ENCODE measurements around the gene NCOR1.
"Not testable (repeated sequence)": the region's sequence is repeated elsewhere in the genome, so short reads cannot be mapped to it uniquely, and the experiment has no call there.

Gene NCOR1

DNA sequence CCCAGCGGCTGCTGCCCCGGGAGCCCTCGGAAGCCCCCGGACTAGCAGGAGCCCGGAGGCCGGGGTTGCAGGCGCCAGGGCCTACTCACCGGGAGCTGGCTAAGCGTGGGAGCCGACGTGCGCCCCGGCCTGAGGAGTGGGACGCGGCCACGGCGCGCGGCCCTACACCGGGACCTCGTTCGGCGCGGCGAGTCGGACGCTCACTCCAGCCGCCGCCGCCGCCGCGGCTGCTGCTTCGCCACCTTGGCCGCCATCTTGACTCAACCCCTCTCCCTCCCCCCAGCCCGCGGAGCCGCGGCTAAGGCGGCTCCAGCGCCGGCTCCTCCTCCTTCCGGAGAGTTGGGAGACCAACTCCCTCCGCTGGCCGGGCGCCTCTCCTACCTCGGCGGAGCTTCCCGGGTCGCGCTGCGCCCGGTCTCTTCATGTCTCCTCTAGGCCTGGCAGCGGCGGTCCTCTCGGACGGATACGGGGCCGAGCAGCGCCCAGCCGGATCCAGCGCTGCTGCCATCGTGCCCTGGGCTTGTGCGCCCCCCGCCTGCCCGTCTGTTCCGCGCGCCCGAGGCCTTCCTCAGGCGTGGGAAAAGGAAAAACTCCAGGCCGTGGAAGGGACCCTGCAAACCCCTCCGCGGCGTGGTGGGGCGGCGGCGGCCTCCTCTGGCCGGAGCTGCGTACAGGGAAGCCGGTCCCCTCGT, at the start of gene NCOR1:
Gene NCOR1 (minus strand): TSS at position 262 of the 692 bp plus-strand sequence. CDS start 20,965 bp downstream, outside the sequence.
- DNase-seq = peak; percentile 96

DNA sequence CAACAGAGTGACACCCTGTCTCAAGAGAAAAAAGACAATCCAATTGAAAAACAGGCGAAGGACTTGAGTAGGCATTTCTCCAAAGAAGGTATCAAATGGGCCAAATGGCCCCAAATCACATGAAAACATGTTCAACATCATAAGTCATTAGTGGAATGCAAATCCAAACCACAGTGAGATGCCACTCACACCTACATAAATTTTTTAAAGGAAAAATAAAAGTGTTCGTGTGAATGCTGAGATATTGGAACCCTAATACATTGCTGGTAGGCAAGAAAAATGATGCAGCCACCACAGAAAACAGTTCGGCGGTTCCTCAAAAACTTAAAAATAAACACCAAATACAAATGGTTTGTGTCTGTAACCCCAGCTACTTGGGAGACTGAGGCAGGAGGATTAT, 46.9 kb upstream of the NCOR1 start:
- DNase-seq = no peak

DNA sequence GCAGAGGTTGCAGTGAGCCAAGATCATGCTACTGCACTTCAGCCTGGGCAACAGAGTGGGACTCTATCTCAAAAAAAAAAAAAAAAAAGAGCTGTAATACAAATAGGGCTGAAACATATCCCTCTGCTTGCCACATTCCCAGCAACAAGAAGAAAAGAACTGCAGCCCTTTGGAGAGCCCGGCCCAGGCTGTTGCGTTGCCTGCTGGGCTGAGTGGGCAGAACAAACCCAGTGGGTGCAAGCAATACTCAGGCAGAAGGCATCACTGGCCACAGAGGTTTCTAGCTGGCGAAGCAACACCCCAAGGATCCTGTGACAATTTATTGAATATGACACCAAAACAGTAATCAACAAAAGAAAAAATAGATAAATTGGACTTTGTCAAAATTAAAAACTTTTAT, 45.7 kb upstream of the NCOR1 start:
- DNase-seq = no peak

DNA sequence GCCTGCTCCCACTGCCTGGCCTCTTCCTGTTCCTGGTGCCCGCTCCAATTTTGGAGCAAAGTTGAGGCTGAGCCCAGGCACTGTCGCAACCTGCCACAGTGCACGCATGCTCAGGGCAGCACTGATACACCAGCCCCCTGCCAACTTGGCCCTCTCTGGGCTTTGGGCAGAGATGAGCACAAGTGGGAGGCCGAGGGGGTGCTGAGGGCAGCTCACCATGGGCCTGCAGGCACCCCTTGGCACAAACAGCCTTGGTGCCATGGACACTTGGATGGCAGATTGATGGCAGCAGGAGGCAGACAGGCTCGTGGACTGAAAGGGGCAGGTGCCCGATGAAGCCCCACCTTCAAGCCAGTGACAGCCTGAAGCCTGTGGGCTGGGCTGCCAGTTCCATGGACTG, 44.6 kb upstream of the NCOR1 start:
- DNase-seq = no peak

DNA sequence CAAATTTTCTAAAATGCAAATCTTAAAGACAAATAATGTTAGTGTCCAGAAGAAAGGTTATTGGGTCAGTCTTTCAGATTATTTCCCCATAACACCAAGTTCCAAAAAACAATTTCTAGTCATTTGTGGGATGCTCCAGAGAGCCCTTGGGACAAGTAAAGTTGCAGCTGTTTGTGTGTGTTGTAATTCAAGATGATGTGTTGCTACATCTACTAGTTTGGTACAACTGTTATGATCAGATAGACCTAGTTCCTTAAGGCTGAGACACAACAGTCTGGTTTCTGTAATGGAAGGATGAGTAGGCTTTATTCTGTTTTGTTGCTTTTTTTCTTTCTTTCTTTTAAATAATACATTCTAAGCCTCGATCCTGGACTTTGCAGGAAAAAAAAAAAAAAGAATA, 43.6 kb upstream of the NCOR1 start:
- no peak for DNase-seq

DNA sequence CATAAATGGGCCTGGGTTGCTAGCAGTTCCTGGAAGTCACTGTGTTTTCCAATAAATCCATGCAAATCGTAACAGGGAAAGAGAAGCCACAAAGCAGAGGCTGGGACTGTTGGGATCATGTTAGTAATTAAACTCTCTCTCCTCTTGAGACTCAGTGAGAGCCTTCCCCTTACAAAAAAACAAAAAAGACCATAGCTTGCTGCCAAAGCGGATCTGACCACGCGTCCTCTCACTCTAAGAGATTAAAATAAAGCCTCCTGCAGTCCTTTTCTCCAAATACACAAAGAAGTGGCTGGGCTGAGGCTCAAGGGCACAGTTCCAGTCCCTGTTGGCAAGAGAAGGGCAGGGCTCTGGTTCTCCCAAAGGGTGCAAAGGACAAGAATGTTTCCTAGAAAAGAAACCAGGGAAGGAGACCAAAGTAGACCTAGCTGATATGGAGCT, 40.2 kb upstream of the NCOR1 start:
- DNase-seq = peak; percentile 55

DNA sequence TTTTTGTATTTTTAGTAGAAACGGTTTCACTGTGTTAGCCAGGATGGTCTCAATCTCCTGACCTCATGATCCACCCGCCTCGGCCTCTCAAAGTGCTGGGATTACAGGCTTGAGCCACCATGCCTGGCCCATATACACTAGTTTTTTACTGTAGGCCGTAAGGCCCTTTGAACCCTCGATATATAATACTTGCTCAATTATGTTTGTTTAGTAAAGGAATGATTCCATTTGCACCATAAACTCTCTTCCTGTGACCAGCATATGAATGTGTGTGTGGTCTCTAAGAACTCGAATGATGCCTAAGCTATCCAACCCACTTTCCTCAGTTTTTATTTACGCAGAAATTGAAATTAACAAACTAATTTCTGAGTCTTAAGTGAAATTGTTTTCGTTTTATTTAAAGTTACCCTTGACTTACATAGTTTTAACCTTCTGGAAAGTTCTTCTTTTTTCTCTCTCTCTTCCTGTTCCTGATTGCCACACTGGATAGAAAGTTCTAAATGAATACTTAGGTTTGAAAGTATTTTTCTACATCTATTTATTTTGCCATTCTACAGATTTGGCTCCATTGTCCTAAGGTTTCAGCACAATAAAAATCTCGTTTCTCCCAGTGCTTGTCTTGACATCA, 39.6 kb upstream of the NCOR1 start:
- no peak for DNase-seq

DNA sequence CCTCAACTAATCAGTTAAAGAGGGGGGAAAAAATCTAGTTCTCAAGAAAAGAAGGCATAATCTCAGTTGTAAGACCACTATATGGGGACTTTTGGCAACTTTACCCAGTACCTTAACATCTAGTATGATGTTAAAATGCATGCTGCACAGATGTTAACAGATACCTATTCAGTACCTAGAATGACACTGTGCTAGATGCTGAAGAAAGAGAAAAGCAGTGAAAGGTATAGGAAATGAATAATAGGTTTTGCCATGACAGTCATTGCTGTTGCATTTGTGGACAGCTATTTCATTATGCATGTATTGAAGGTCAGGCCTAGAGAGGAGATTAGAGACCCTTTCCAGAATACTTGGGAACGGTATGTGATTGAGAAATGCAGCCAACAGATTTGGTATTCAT, 36.2 kb upstream of the NCOR1 start:
- DNase-seq = no peak

DNA sequence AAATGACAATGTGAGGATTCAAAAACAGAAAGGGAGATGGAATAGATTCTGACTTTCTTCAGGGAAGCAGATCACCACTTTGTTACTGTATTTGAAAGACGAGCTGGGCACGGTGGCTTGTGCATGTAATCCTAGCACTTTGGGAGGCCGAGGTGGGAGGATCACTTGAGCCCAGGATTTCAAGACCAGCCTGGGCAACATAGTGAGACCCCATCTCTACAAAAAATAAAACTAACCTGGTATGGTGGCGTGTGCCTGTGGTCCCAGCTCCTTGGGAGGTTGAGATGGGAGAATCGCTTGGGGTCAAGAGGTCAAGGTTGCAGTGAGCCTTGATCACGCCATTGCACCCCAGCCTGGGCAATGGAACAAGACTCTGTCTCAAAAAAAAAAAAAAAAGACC, 35.7 kb upstream of the NCOR1 start:
- no peak for DNase-seq

DNA sequence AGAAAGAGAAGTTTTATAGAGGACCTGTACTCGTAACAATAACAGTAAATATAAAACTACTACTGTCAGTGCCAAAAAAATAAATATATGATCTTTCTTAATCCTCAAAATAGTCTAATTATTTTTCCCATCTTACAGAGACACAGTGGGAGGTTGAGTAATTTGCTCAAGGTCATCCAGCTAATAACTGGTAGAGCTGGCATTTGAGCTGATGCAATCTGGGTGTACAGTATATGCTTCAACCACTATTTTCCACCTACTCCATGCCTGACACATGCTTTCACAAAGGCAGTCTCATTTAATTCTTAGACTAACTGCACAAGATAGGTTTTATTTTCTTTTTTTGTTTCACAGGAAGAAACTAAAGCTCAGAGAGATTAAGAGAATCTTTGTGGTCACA, 35.3 kb upstream of the NCOR1 start:
- no peak for DNase-seq

DNA sequence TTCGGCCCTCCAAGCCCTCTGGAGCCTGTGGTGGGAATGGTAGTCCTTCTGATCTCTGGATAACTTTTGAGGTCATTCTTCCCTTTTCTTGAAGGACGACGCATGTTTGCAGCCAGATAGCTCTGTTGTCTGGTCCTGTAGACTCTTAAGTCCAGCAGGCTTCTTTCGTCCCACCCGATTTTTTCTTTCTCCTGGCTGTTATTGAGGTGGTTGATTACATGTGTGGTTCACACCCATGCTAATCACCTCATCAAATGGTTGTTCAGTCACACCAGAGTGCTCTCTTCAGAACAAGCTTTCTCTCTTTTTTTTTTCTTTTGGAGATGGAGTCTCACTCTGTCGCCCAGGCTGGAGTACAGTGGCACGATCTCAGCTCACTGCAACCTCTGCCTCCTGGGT, 32.3 kb upstream of the NCOR1 start:
- DNase-seq = no peak

DNA sequence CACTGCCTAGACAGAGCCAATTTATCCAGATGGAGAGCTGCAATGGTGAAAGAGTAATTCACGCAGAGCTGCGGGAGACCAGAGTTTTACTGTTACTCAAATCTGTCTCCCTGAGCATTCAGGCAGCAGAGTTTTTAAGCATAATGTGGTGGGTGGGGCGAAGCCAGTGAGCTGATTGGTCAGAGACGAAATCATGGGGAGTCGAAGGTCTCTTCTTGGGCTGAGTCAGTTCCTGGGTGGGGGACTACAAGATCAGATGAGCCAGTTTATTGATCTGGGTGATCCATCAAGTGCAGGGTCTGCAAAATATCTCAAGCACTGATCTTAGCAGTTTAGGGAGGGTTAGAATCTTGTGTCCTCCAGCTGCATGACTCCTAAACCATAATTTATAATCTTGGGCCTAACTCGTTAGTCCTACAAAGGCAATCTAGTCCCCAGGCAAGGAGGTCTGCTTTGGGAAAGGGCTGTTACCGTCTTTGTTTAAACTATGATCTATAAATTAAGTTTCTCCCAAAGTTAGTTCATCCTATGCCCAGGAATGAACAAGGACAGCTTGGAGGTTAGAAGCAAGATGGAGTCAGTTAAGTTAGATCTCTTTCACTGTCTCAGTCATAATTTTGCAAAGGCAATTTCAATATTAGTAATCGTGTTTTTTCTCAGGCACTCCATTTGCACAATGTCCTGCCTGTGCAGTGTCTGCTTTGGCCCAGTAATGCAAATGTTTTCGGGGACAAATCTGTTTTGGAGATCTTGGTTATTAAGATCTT, 28.6 kb upstream of the NCOR1 start:
- DNase-seq = no peak

DNA sequence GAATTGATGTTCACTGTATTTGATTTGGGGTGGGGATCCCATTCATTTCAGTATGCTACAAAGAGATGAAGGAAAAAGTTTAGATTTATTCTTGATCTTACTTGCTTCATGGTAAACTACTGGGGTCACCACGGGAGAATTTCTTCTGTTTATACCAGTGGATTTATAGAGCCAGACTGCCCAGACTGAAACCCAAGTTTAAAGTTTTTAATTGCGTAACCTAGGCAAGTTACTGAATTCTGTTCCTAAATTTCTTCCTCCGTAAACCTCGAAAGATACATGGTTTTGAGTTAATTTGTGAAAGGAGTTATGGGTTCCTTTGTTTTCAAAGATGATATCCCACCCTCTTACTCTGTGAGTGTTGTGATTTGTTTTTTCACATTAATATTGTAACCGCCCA, 28.1 kb upstream of the NCOR1 start:
- no peak for DNase-seq

DNA sequence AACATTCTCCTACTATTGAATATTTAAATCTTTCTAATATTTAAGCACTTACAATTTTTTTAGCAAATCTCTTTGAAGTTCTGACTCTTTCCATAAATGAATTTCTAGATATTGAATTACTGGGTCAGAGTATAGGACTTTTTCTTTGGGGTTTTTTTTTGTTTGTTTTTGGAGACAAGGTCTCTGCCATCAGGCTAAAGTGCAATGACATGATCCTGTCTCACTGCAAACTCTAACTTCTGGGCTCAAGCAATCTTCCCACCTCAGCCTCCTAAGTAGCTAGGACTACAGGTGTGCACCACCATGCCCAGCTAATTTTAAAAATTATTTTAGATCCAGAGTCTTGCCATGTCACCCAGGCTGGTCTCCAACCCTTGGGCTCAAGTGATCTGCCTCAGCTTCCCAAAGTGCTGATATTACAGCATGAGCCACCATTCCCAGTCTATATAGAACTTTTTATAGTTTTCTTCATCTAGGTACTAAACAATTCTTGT, 26.6 kb upstream of the NCOR1 start:
- no peak for DNase-seq

DNA sequence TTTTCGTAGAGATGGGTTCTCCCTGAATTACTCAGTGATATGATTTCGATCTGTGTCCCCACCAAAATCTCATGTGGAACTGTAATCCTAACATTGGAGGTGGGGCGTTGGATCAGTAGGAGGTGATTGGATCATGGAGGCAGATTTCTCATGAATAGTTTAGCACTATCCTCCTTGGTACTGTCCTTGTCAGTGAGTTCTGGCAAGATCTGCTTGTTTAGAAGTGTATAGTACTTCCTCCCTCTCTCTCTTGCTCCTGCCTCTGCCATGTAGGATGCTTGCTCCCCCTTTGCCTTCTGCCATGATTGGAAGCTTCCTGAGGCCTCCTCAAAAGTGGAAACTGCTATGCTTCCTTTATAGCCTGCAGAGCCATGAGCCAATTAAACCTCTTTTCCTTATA, 24.6 kb upstream of the NCOR1 start:
- no peak for DNase-seq

DNA sequence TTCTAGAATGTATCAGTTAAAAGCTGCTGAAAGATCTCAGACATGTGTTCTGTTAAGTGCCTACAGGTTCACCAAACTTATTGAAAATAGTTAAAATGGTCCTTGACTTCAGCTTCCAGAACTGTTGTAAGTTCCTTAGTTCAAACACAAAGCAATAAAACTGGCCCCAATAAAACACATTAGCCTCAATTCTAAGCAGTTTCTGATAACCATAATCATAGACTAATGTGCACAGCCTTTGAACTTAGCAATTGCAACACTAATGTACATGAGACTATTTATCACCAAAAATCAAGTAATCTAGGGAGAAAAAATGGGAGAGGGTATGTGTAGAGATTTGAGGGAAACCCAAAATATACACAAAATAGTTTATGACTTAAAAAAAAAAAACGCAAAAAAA, 17.1 kb upstream of the NCOR1 start:
- no peak for DNase-seq

DNA sequence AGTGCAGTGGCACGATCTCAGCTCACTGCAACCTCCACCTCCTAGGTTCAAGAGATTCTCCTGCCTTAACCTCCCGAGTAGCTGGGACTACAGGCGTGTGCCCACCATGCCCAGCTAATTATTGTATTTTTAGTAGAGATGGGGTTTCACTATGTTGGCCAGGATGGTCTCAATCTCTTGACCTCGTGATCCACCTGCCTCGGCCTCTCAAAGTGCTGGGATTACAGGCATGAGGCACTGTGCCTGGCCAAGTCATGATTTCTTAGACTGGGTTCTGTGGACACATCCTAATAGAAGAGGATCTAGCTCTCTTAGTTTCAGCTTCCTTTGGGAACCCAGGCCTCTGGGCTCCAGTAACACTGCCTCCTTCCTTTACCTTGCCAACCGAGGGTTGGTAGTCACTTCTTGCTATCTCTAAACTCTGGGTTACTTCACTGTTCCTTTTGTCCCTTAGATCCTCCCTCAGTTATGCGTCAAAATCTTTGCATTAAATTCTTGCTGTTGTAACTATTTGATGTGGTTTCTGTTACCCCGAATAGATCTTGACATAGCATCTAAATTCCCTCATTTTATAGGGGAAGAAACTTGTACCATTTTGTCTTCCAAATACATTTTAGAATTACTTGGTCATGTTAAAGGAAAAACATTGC, 14.7 kb upstream of the NCOR1 start:
- DNase-seq = not testable (repeated sequence)

DNA sequence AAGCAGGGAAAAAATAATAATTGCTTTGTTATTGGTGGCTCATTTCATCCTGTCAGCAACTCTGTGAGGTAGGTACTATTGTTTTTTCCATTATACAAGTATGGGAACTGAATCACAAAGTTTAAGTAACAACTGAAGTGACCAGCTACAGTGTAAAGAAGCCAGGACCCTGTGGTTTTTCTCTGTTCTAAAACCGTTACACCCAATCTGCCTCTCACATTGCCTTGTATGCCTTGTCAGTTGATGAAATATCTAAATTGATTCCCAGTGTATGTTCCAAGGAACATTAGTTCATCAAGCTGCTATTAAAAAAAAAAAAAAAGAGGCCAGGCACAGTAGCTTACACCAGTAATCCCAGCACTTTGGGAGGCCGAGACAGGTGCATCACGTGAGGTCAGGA, 7.1 kb upstream of the NCOR1 start:
- DNase-seq = no peak

DNA sequence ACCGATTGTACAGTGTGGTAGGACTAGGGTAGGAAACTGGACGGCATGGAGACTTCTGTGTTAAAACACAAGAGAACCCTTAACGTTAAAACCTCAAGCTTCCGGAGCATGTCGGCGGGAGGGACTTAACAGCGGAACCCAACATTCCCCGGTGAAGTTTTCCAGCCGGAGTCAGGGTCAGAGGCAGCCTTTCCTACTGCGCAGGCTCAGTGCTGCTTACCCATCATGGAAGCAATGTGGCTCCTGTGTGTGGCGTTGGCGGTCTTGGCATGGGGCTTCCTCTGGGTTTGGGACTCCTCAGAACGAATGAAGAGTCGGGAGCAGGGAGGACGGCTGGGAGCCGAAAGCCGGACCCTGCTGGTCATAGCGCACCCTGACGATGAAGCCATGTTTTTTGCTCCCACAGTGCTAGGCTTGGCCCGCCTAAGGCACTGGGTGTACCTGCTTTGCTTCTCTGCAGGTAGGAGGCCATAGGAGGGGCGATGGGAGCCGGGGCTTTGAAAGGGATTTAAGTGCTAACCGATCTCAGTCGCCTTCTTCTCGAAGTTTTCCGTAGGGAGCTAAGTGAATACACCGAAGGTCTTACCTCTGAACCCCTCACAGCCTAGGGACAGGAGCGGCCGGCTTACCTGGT, 1.8 kb upstream of the NCOR1 start, which contains the start of gene PIGL:
Gene PIGL (plus strand): TSS at position 209 of the 634 bp plus-strand sequence. CDS start 17 bp downstream, at position 226.
- DNase-seq = peak; percentile 92

DNA sequence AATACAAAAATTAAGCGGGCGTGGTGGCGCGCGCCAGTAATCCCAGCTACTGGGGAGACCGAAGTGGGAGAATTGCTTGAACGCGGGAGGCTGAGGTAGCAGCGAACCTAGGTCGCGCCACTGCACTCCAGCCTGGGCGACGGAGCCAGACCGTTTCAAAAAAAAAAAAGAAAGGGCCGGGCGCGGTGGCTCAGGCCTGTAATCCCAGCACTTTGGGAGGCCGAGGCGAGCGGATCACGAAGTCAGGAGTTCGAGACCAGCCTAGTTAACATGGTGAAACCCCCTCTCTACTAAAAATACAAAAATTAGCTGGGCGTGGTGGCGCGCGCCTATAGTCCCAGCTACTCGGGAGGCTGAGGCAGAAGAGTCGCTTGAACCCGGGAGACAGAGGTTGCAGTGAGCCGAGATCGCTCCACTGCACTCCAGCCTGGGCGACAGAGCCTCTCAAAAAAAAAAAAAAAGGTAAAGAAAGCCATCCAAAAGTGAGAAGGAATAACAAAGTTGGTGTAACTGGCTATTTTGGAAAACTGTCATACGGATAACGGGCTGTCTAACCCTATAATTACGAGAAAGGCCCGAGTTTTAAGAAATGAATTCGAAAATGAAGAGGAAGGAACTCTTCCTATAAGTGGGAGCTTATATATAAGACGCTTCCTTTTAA, 1.1 kb upstream of the NCOR1 start:
- not testable (repeated sequence) for DNase-seq

DNA sequence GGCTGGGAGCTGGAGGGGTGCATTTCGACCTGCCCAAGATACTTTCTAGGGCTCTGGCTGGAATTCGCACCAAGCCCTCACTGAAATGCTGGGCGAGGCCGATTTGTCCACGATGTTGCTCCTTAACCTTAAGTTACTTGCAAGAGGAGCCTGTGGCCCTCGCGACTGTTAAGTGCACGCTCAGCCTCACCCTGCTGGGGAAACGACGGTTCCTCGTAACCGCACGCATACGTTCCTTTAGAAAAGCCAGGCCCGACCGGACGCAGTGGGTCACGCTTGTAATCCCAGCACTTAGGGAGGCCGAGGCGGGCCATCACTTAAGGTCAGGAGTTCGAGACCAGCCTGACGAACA, 607 bp upstream of the NCOR1 start:
- no peak for DNase-seq

DNA sequence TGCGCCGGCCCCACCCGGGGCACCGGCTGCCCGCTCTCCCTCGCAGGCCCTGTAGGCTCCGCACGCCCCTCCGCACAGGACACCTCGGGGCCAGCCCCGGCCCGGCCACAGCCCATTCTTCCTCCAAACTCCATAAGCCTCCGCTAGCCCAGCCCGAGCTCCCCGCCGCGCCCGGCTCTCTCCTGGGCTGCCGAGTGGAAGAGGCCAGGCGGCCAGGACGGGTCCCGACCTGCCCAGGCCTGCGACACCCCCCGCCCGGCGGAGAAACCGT, 397 bp downstream of the NCOR1 start:
- DNase-seq = no peak
